ENCODE data around the gene RASGRF1. TPM values are rescaled to one million over a fixed set of nuclear protein-coding genes. Genes with fewer than 3 reads are reported as not detected.

RASGRF1 gene
- total RNA-seq, 2 experiments from 2014 or later, result not detected

DNA sequence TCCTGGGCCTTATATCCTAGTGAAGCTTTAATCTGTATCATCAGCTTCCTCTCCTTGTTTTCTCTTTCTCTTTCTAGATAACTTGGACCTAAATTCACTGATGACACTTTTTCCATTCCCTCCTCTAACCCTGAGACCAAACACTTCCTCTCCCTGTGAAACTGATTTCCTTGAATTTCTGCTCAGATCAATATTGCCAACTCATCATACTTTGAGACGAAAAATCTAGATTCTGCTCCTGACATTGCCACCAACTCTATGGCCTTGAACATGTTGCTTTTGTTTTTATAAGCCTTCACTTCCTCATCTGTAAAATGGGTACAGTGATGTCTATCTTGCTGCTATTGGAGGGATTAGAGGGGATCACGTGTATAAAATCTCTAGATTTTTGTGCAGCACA lies 42.7 kb upstream of the RASGRF1 start:
- no peak overlapping the region for H3K27ac ChIP-seq (ENCODE audit: low read depth in 1 of 2, low read length in 2 of 2)
- H3K4me1 ChIP-seq (ENCODE audit: insufficient read depth, low read length), result no peaks in the 10 kb centered on the region
- DNase-seq (no peak), ATAC-seq (ENCODE audit: poor library complexity) (no peak)
- ChIA-PET POLR2A (no interaction called here), CTCF (no interaction called here)
- H3K4me3 ChIP-seq (ENCODE audit: low read length), result no peak overlapping the region
- Mint-ChIP-seq H3K27me3 (peaks cover 67% of the 10 kb centered on the region), H3K4me1 (ENCODE audit: low read depth) (no peaks in the 10 kb centered on the region), H3K4me3 (no peak overlapping the region), H3K36me3 (ENCODE audit: low read depth) (no peaks in the 10 kb centered on the region), H3K27ac (no peak overlapping the region), H3K9me3 (no peaks in the 10 kb centered on the region)
- intact Hi-C loops (cut with DNase I, micrococcal nuclease), result no loop called here
- H3K9me3 ChIP-seq (ENCODE audit: control insufficient read depth in 1 of 2, insufficient read depth in 1 of 2, low read length in 2 of 2), result no peaks in the 10 kb centered on the region
- H3K27me3 ChIP-seq (ENCODE audit: control insufficient read depth in 1 of 2, insufficient read depth in 2 of 2, low read length in 2 of 2), result peaks cover 9 to 20% of the 10 kb centered on the region in 2 experiments
- H3K36me3 ChIP-seq (ENCODE audit: insufficient read depth, low read length), result no peaks in the 10 kb centered on the region
- TF ChIP-seq, protein P1, sequence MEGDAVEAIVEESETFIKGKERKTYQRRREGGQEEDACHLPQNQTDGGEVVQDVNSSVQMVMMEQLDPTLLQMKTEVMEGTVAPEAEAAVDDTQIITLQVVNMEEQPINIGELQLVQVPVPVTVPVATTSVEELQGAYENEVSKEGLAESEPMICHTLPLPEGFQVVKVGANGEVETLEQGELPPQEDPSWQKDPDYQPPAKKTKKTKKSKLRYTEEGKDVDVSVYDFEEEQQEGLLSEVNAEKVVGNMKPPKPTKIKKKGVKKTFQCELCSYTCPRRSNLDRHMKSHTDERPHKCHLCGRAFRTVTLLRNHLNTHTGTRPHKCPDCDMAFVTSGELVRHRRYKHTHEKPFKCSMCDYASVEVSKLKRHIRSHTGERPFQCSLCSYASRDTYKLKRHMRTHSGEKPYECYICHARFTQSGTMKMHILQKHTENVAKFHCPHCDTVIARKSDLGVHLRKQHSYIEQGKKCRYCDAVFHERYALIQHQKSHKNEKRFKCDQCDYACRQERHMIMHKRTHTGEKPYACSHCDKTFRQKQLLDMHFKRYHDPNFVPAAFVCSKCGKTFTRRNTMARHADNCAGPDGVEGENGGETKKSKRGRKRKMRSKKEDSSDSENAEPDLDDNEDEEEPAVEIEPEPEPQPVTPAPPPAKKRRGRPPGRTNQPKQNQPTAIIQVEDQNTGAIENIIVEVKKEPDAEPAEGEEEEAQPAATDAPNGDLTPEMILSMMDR (IDR thresholded peaks at IDR 0.05), result no peak

DNA sequence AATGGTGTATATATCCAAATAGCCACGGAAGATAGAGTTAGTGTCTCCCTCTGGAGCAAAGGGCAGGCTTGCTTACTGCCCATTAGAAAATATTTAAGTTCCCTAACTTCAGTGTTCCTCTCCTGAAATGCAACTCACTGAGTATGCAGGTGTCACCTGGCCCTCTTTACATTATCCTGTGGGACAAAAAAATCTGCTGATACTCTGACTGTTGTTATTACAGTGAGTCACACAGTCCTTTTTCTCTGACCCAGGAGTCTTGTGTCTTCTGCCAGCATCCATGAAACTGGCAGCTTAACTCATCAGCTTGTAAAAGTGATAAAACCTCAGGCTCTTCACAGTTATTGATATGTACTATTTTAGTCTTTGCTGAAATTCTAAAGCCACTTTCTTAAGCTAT lies 42.2 kb upstream of the RASGRF1 start:
- peaks cover 6 to 22% of the 10 kb centered on the region in 2 experiments for H3K27me3 ChIP-seq (ENCODE audit: control insufficient read depth in 1 of 2, insufficient read depth in 2 of 2, low read length in 2 of 2)
- H3K9me3 ChIP-seq (ENCODE audit: control insufficient read depth in 1 of 2, insufficient read depth in 1 of 2, low read length in 2 of 2), result no peaks in the 10 kb centered on the region
- no peak overlapping the region for H3K27ac ChIP-seq (ENCODE audit: low read depth in 1 of 2, low read length in 2 of 2)
- TF ChIP-seq, protein P1 (IDR thresholded peaks at IDR 0.05), result no peak
- H3K9me3 Mint-ChIP-seq, result no peaks in the 10 kb centered on the region
- no peak overlapping the region for H3K4me3 Mint-ChIP-seq
- no peaks in the 10 kb centered on the region for H3K4me1 Mint-ChIP-seq (ENCODE audit: low read depth)
- ChIA-PET CTCF (no interaction called here), POLR2A (no interaction called here)
- ATAC-seq (ENCODE audit: poor library complexity), result no peak
- no peak overlapping the region for H3K27ac Mint-ChIP-seq
- no peaks in the 10 kb centered on the region for H3K36me3 ChIP-seq (ENCODE audit: insufficient read depth, low read length)
- no peaks in the 10 kb centered on the region for H3K36me3 Mint-ChIP-seq (ENCODE audit: low read depth)
- H3K4me3 ChIP-seq (ENCODE audit: low read length), result no peak overlapping the region
- H3K4me1 ChIP-seq (ENCODE audit: insufficient read depth, low read length), result no peaks in the 10 kb centered on the region
- H3K27me3 Mint-ChIP-seq, result peaks cover 68% of the 10 kb centered on the region
- intact Hi-C loops (cut with DNase I, micrococcal nuclease), result no loop called here
- no peak for DNase-seq

DNA sequence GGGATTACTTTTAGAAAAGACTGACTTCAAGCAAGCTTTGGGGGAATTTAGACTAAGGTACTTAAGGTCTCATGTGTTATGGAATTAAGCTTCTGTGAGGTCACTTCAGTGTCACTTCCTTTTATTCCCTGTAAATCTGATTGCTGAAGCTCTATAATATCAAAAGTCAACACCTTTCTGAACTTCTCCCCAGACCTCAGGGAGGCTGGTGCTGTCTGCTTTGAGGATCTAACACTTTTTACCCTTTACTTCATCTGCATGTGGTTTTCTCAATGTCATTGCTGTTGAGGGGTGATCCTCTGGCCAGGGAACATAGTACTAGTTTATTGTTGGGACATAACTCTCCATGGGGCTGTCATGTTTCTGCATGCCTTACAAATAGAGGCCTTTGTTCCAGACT lies 41.8 kb upstream of the RASGRF1 start:
- H3K4me1 Mint-ChIP-seq (ENCODE audit: low read depth), result no peaks in the 10 kb centered on the region
- no peak overlapping the region for H3K27ac Mint-ChIP-seq
- H3K36me3 ChIP-seq (ENCODE audit: insufficient read depth, low read length), result no peaks in the 10 kb centered on the region

More for the DNA sequence above, 41.8 kb upstream of the RASGRF1 start:
- intact Hi-C loops (cut with DNase I, micrococcal nuclease), result no loop called here
- TF ChIP-seq, protein P1 (IDR thresholded peaks at IDR 0.05), result no peak
- ChIA-PET CTCF (no interaction called here), POLR2A (no interaction called here)
- no peaks in the 10 kb centered on the region for H3K4me1 ChIP-seq (ENCODE audit: insufficient read depth, low read length)
- no peaks in the 10 kb centered on the region for H3K9me3 ChIP-seq (ENCODE audit: control insufficient read depth in 1 of 2, insufficient read depth in 1 of 2, low read length in 2 of 2)
- H3K4me3 ChIP-seq (ENCODE audit: low read length), result no peak overlapping the region
- H3K4me3 Mint-ChIP-seq, result no peak overlapping the region
- no peak for ATAC-seq (ENCODE audit: poor library complexity)
- H3K9me3 Mint-ChIP-seq, result peaks cover 2% of the 10 kb centered on the region
- DNase-seq, result no peak
- peaks cover 71% of the 10 kb centered on the region for H3K27me3 Mint-ChIP-seq
- no peak overlapping the region for H3K27ac ChIP-seq (ENCODE audit: low read depth in 1 of 2, low read length in 2 of 2)
- H3K27me3 ChIP-seq (ENCODE audit: control insufficient read depth in 1 of 2, insufficient read depth in 2 of 2, low read length in 2 of 2), result peaks cover 5 to 24% of the 10 kb centered on the region in 2 experiments
- H3K36me3 Mint-ChIP-seq (ENCODE audit: low read depth), result no peaks in the 10 kb centered on the region
